Islet precursor cell (in vitro differentiated cells): ENCODE data around the gene TYW1B.
"Not testable (repeated sequence)": the region's sequence is repeated elsewhere in the genome, so short reads cannot be mapped to it uniquely, and the experiment has no call there.

Experiments used
- DNase-seq: peaks from one replicate; pipeline ENCODE4 v3.0.0-alpha.2; 2018

Gene TYW1B

GRCh38 chr7:72751378-72751777 lies 76.6 kb downstream of the TYW1B start:
- DNase-seq: no peak

GRCh38 chr7:72748649-72749048 lies 79.4 kb downstream of the TYW1B start:
- DNase-seq: not testable (repeated sequence)

- DNase-seq: not testable (repeated sequence)
These were observed 83.6 kb downstream of the TYW1B start for GRCh38 chr7:72744244-72744926.

GRCh38 chr7:72743801-72744200 lies 84.2 kb downstream of the TYW1B start:
- DNase-seq: not testable (repeated sequence)

- DNase-seq: not testable (repeated sequence)
These were observed 88.3 kb downstream of the TYW1B start for GRCh38 chr7:72739716-72740115.

GRCh38 chr7:72735855-72736254 lies 92.1 kb downstream of the TYW1B start:
- DNase-seq: not testable (repeated sequence)

GRCh38 chr7:72730815-72731214 lies 97.2 kb downstream of the TYW1B start:
- DNase-seq: not testable (repeated sequence)

- not testable (repeated sequence) for DNase-seq
These were observed 97.6 kb downstream of the TYW1B start for GRCh38 chr7:72730384-72730783.

- DNase-seq: not testable (repeated sequence)
These were observed 98.9 kb downstream of the TYW1B start for GRCh38 chr7:72729130-72729529.

GRCh38 chr7:72722694-72723093 lies 105.3 kb downstream of the TYW1B start:
- DNase-seq: peak; percentile 59

- not testable (repeated sequence) for DNase-seq
These were observed 107.1 kb downstream of the TYW1B start for GRCh38 chr7:72720890-72721289.

GRCh38 chr7:72717252-72717774 lies 110.7 kb downstream of the TYW1B start:
- DNase-seq: peak; percentile 53

- DNase-seq: not testable (repeated sequence)
These were observed 116.1 kb downstream of the TYW1B start for GRCh38 chr7:72711927-72712326.

- peak; percentile 77 for DNase-seq
These were observed 117.0 kb downstream of the TYW1B start for GRCh38 chr7:72710983-72711382.

GRCh38 chr7:72709909-72710308 lies 118.1 kb downstream of the TYW1B start:
- DNase-seq: no peak

GRCh38 chr7:72708371-72709050 lies 119.5 kb downstream of the TYW1B start:
- not testable (repeated sequence) for DNase-seq

GRCh38 chr7:72706521-72706920 lies 121.5 kb downstream of the TYW1B start:
- DNase-seq: no peak

- DNase-seq: not testable (repeated sequence)
These were observed 122.3 kb downstream of the TYW1B start for GRCh38 chr7:72705693-72706092.

- DNase-seq: no peak
These were observed 123.1 kb downstream of the TYW1B start for GRCh38 chr7:72704894-72705293.

- DNase-seq: not testable (repeated sequence)
These were observed 127.5 kb downstream of the TYW1B start for GRCh38 chr7:72700548-72700947.

- not testable (repeated sequence) for DNase-seq
These were observed 130.9 kb downstream of the TYW1B start for GRCh38 chr7:72697066-72697465.

GRCh38 chr7:72696643-72697042 lies 131.4 kb downstream of the TYW1B start:
- not testable (repeated sequence) for DNase-seq

- not testable (repeated sequence) for DNase-seq
These were observed 132.5 kb downstream of the TYW1B start for GRCh38 chr7:72695482-72695881.

GRCh38 chr7:72691442-72691841 lies 136.6 kb downstream of the TYW1B start:
- DNase-seq: not testable (repeated sequence)
